Cerebellar cortex (tissue), 1 donor: Measurements from ENCODE around the gene SLC7A10.

ENCODE experiments used
- DNase-seq: peaks from one replicate; pipeline ENCODE4 v3.0.0-alpha.2; 2015; ENCODE audit warnings: low spot score

The SLC7A10 gene

DNA sequence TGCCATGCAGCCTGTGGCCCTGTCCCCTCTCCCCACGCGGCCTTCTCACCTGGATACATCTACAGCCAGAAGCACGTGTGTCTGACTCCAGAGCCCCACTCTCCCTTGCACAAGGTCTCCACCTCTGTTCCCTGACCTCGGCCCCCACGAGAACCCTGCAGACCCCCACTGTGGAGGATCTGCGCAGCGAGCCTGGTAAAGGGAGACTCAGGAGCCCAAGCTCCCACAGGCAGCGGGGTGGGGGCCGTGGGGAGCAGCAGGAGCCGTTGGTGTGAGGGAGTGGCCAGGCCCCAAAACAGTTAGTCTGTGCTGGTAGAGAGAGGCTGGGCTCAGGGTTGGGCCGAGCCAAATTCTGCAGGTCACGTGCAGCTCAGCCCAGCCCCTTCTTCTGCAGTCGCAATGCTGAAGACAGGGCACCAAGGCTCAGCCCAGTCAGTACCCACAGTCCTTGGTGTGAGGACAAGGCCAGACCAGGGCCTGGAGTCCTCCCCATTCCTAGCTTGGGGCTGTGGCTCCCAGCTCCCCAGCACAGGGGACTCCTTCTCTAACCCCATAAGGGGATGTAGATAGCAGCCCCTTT, 28.7 kb upstream of the SLC7A10 start:
- DNase-seq, result no peak

GRCh38 chr19:33252971-33253370, 27.3 kb upstream of the SLC7A10 start:
- DNase-seq, result no peak

DNA sequence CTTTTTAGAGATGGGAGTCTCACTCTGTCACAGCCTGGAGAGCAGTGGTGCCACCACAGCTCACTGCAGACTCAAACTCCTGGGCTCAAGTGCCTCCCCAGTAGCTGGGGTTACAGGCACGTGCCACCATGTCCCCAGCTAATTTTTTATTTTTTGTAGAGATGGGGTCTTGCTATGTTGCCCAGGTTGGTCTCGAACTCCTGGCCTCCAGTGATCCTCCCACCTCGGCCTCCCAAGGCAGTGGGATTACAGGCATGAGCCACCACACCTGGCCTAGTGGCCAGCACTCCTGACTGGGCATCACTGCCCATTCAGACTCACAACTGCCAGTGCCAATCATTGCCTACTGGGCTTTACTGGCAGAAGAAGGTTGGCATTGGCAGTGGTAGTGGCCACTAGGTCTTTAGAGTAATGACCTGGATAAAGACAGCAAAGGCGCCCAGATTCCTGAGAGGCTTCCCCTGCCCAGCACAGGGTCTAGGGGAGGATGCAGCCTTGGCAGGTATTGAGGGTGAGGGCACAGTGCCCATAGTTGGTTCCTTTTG, 26.8 kb upstream of the SLC7A10 start:
- no peak for DNase-seq

DNA sequence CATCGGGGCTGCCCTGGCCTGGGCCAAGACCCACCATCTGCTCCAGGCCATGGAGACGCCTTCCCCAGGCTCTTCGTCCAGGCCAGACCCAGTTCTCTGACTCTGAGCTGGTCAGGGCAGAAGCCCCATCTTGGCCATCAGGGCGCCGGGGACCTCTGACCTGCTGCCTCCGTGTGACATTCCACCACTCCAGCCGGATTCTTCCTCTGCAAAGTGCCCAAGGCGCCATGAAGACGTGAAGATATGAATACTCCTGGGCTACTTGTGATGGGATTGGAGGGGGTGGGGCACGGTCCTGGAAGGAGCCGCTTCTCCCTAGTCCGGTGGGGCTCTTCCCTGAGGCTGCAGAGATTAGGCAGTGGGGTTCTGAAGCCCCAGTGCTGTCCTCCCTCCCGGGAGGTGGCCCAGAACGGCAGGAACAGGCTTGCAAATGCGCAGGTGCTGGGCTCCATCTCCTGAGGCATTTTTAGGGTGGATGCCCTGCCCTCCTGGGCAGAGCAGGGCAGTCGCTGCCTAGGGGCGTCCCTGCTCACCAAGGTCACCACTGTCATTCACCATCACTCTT, 26.0 kb upstream of the SLC7A10 start:
- no peak for DNase-seq

DNA sequence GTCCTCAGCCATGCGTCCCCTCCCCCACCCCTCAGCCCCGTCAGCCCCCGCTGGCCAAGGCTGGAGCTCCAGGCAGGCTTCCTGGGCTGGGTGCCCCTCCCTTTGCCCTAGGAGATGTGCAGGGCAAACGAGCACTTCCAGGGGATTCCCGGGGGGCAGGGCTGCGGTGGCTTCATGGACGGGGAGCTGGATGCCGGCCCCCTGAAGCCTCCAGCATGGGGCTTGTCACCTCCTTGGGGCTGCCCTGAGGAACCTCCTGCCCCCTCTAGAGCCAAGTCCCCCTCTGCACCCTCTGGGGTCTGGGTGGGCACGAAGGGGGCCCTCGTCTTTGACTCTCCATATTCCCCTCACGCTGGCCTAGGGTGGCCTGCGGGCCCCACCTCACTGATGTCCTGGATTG, 25.4 kb upstream of the SLC7A10 start:
- DNase-seq, result no peak

DNA sequence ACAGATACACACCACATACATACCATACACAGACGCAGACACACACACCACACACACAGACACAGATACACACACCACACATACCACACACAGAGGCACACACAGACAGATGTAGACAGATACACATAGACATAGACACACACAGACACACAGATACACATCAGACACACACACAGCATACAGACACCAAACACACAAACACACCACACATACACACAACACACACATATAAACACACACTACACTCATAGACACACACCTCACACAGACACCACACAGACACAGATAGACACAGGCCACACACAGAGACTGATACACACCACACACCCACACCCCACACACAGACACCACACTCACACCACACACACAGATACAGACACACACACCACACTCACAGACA, 24.9 kb upstream of the SLC7A10 start:
- no peak for DNase-seq

DNA sequence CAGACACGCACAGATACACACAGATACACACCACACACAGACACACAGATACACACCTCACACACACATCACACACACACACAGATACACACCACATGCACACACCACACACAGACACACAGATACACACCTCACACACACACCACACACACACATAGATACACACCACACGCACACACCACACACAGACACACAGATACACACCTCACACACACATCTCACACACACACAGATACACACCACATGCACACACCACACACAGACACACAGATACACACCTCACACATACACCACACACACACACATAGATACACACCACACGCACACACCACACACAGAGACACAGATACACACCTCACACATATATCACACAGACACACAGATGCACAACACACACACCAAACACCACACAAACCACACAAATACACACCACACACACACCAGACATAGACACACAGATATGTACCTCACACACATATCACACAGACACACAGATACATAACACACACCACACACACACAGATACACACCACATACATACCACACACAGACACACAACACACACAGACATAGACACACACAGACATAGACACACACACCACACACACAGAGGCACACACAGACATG, 24.2 kb upstream of the SLC7A10 start:
- DNase-seq, result no peak

GRCh38 chr19:33248954-33249613, 23.4 kb upstream of the SLC7A10 start:
- no peak for DNase-seq

- no peak for DNase-seq
Observed at GRCh38 chr19:33248553-33248953, 22.9 kb upstream of the SLC7A10 start.

- DNase-seq, result no peak
Observed at GRCh38 chr19:33248104-33248503, 22.5 kb upstream of the SLC7A10 start.

GRCh38 chr19:33247441-33247819, 21.8 kb upstream of the SLC7A10 start:
- no peak for DNase-seq

DNA sequence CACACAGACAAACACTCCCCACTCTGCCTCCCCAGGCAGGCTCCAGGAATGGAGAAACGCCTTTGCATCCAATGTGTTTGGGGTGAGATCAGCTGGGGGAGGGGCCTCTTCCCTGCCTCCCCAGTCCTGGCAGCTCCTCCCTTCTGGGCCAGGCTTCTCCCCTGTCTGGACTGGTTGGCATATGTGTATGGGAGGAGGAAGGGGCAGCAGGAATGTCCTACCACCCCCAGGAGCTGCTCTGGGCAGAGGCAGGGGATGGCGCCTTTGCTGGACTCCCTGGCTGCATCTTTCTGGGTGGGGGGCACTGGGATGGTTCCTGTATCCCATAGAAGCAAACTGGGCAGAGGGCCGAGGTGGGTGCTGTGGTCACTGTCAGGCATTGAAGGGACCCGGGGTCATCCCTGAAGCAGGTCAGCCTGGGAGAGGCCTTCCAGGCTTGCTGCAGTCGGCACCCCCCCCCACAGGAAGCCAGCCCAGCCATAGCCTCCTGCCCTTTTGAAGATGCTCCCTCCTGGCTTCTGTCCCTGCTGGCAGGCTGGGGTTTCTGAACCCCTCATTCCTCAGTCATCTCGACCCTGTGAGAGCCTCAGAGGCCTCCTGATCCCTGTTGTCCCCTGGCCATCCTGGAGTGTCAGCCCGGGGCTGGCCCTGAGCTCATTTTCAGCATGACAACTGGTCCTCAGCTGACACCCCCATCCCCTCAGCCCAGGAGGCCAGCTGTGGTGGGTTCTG, 21.2 kb upstream of the SLC7A10 start:
- DNase-seq, result no peak

DNA sequence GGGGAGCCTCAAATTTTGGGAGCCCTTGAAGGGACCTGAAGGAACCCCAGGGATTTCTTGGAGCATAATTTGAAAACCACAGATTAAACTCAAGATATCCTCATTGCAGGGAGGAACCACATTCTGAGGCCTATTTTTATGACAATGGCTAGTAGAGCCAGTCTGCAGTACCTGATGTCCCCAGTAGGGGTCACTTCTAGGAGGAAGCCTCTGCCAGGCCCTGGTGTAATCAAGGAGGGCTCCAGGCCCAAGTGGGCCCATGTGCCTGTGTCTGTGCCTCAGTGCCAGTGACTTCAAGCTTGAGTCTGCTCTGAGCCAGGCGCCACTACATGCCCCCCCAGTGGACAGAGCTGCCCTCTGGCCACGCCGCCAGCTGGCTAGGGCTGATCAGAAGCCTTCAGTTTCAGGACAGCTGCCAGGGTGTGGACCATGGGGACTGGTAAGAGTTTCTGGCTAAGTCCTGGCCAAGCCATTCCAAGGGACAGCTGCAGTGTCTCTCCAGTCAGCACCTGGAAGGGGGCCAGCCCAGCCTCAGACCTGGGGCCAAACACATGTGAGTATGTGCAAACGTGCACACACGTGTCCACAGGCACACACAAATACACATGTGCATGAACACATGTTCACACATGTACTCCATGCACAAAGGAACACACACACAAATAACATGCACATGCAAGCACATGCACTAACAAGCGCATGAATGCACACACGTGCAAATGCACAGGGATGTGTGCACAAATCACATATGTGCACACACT, 20.5 kb upstream of the SLC7A10 start:
- DNase-seq, result no peak

DNA sequence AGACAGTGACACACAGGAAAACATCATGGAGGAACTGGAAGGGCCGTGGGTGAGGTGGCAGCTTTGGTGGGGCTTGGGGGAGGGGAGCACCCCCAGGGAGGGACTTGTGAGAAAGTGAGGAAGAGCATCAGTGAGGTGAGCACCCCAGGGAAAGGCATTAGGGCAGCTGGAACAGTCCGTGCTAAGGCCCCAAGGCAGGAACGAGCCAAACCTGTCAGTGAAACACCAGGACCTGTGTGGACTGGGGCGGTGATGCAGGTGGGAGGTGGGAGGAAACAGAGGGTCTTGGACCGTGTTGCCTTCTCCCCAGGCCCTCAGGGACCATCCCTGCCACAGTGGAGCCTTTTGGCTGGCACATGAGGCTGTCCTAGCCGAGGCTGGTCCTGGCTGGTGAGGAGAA, 17.3 kb upstream of the SLC7A10 start:
- DNase-seq, result no peak

DNA sequence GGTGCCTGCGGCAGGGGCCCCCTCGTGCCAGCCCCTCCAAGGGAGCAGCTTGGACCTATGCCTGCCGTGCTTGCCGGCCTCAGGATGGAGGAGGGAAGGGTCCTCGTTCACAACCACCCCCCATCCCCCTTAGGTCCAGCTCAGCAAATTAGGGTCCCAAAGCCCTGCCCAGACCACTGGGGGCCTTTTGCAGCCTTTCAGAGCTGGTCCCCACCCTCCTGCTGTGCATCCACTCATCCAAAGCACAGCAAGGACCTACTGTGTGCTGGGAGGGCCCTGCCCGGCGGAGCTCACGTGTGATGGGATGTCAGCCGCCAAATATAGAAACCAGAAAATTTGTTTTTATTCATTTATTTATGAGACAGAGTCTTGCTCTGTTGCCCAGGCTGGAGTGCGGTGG, 16.5 kb upstream of the SLC7A10 start:
- DNase-seq, result no peak

- peak; percentile 22 for DNase-seq
Observed at GRCh38 chr19:33241530-33242101, 16.0 kb upstream of the SLC7A10 start.

GRCh38 chr19:33241091-33241529, 15.5 kb upstream of the SLC7A10 start:
- DNase-seq, result no peak

- DNase-seq, result peak; percentile 61
Observed at GRCh38 chr19:33240181-33240771, 14.6 kb upstream of the SLC7A10 start.

GRCh38 chr19:33239223-33239975, 13.7 kb upstream of the SLC7A10 start:
- DNase-seq, result no peak
